CD4-positive, alpha-beta T cell treated with Interferon gamma for 1 hour (primary cell): ENCODE results near the gene FAM98C.

ENCODE experiments used
- DNase-seq: peaks from one replicate; pipeline ENCODE4 v3.0.0-alpha.2; 2020

Gene FAM98C

GRCh38 chr19:38429811-38430156 lies 26.9 kb downstream of the FAM98C start:
- no peak for DNase-seq

- DNase-seq = no peak
These were observed 28.0 kb downstream of the FAM98C start for GRCh38 chr19:38430931-38431330.

- peak; percentile 50 for DNase-seq
These were observed 30.4 kb downstream of the FAM98C start, which contains the start of gene RYR1 for GRCh38 chr19:38433268-38433733. Gene RYR1 (plus strand): TSS chr19:38433691. CDS start chr19:38433830, 139 bp downstream.

GRCh38 chr19:38434549-38435051 lies 31.7 kb downstream of the FAM98C start:
- DNase-seq = no peak

GRCh38 chr19:38437295-38437694 lies 34.4 kb downstream of the FAM98C start:
- DNase-seq = no peak

GRCh38 chr19:38437917-38438316 lies 35.0 kb downstream of the FAM98C start:
- no peak for DNase-seq

GRCh38 chr19:38440592-38440991 lies 37.7 kb downstream of the FAM98C start:
- no peak for DNase-seq

GRCh38 chr19:38441657-38442348 lies 38.9 kb downstream of the FAM98C start:
- no peak for DNase-seq

GRCh38 chr19:38442736-38443135 lies 39.8 kb downstream of the FAM98C start:
- DNase-seq = no peak

GRCh38 chr19:38443458-38443999 lies 40.6 kb downstream of the FAM98C start:
- DNase-seq = no peak

GRCh38 chr19:38444026-38444425 lies 41.1 kb downstream of the FAM98C start:
- no peak for DNase-seq

GRCh38 chr19:38445362-38445761 lies 42.5 kb downstream of the FAM98C start:
- DNase-seq = no peak

GRCh38 chr19:38448225-38448624 lies 45.3 kb downstream of the FAM98C start:
- no peak for DNase-seq

- DNase-seq = no peak
These were observed 46.6 kb downstream of the FAM98C start for GRCh38 chr19:38449518-38449917.

GRCh38 chr19:38451036-38451435 lies 48.1 kb downstream of the FAM98C start:
- DNase-seq = no peak

GRCh38 chr19:38451629-38452028 lies 48.7 kb downstream of the FAM98C start:
- DNase-seq = no peak

GRCh38 chr19:38452430-38453366 lies 49.8 kb downstream of the FAM98C start:
- peak; percentile 18 for DNase-seq

GRCh38 chr19:38453596-38453995 lies 50.7 kb downstream of the FAM98C start:
- no peak for DNase-seq

- DNase-seq = no peak
These were observed 52.1 kb downstream of the FAM98C start for GRCh38 chr19:38455031-38455430.

- no peak for DNase-seq
These were observed 54.3 kb downstream of the FAM98C start for GRCh38 chr19:38457202-38457601.

GRCh38 chr19:38457690-38458405 lies 55.0 kb downstream of the FAM98C start:
- no peak for DNase-seq
